Esophagus squamous epithelium (tissue), 4 donors: ENCODE results near the gene TOMM40.

Experiments
- CTCF ChIP-seq, 6 experiments: fragments of 450-650 bp in 4 of 6; fragments of 200-600 bp in 2 of 6; sonication (generic) in 2 of 6; IDR thresholded peaks; one replicate each; pipeline ENCODE4 v1.5.1; 2016 to 2019; ENCODE audit warnings: antibody characterized with exemption in 6 of 6, mild to moderate bottlenecking in 4 of 6, moderate library complexity in 4 of 6
- POLR2A ChIP-seq, 4 donors: fragments of 450-650 bp; IDR thresholded peaks; one replicate each; pipeline ENCODE4 v1.6.1; 2017; ENCODE audit warnings: antibody characterized with exemption in 4 of 4, mild to moderate bottlenecking in 4 of 4, moderate library complexity in 3 of 4

GRCh38 chr19:44851427-44851826, 39.6 kb upstream of the TOMM40 start:
- no peak for TF ChIP-seq CTCF (IDR thresholded peaks at IDR 0.05)
- TF ChIP-seq POLR2A (IDR thresholded peaks at IDR 0.05), result no peak
